Endothelial cell of hepatic sinusoid (primary cell): ENCODE results near the gene SORCS2.

Experiments used
- in situ Hi-C: cut with HindIII; loops from 2 replicates; pipeline ENCODE4 v1.10.0; 2017; ENCODE audit warnings: low sequenced_read_pairs

Gene SORCS2

GRCh38 chr4:7715271-7716009 lies 523.1 kb downstream of the SORCS2 start:
- in situ Hi-C loops: no loop called here

- in situ Hi-C loops: no loop called here
Observed at GRCh38 chr4:7716010-7716721, 523.8 kb downstream of the SORCS2 start.

- in situ Hi-C loops: no loop called here
Observed at GRCh38 chr4:7717161-7717560, 524.8 kb downstream of the SORCS2 start.

- in situ Hi-C loops: no loop called here
Observed at GRCh38 chr4:7717946-7718490, 525.7 kb downstream of the SORCS2 start.

GRCh38 chr4:7719354-7720174 lies 527.2 kb downstream of the SORCS2 start:
- in situ Hi-C loops: no loop called here

- in situ Hi-C loops: no loop called here
Observed at GRCh38 chr4:7721984-7722551, 529.7 kb downstream of the SORCS2 start.

GRCh38 chr4:7722766-7723387 lies 530.5 kb downstream of the SORCS2 start:
- in situ Hi-C loops: no loop called here

GRCh38 chr4:7723625-7724024 lies 531.3 kb downstream of the SORCS2 start:
- in situ Hi-C loops: no loop called here

GRCh38 chr4:7725951-7726350 lies 533.6 kb downstream of the SORCS2 start:
- in situ Hi-C loops: no loop called here

- in situ Hi-C loops: no loop called here
Observed at GRCh38 chr4:7726665-7727413, 534.5 kb downstream of the SORCS2 start.

- in situ Hi-C loops: no loop called here
Observed at GRCh38 chr4:7727749-7728148, 535.4 kb downstream of the SORCS2 start.

GRCh38 chr4:7731437-7731836 lies 539.1 kb downstream of the SORCS2 start:
- in situ Hi-C loops: no loop called here

- in situ Hi-C loops: no loop called here
Observed at GRCh38 chr4:7732263-7732662, 539.9 kb downstream of the SORCS2 start.

GRCh38 chr4:7733201-7733600 lies 540.9 kb downstream of the SORCS2 start:
- in situ Hi-C loops: no loop called here

GRCh38 chr4:7733801-7734650 lies 541.7 kb downstream of the SORCS2 start:
- in situ Hi-C loops: no loop called here

GRCh38 chr4:7734651-7735260 lies 542.4 kb downstream of the SORCS2 start:
- in situ Hi-C loops: no loop called here

GRCh38 chr4:7735395-7735794 lies 543.1 kb downstream of the SORCS2 start:
- in situ Hi-C loops: no loop called here

GRCh38 chr4:7735961-7736360 lies 543.6 kb downstream of the SORCS2 start:
- in situ Hi-C loops: no loop called here
